Epidermal melanocyte (primary cell): ENCODE results near the gene FBH1.
"Not testable (repeated sequence)": the region's sequence is repeated elsewhere in the genome, so short reads cannot be mapped to it uniquely, and the experiment has no call there.

ENCODE experiments used
- DNase-seq: peaks from one replicate; pipeline ENCODE4 v3.0.0; 2011; ENCODE audit warnings: low spot score; ENCODE audit not compliant: insufficient read length

The FBH1 gene

DNA sequence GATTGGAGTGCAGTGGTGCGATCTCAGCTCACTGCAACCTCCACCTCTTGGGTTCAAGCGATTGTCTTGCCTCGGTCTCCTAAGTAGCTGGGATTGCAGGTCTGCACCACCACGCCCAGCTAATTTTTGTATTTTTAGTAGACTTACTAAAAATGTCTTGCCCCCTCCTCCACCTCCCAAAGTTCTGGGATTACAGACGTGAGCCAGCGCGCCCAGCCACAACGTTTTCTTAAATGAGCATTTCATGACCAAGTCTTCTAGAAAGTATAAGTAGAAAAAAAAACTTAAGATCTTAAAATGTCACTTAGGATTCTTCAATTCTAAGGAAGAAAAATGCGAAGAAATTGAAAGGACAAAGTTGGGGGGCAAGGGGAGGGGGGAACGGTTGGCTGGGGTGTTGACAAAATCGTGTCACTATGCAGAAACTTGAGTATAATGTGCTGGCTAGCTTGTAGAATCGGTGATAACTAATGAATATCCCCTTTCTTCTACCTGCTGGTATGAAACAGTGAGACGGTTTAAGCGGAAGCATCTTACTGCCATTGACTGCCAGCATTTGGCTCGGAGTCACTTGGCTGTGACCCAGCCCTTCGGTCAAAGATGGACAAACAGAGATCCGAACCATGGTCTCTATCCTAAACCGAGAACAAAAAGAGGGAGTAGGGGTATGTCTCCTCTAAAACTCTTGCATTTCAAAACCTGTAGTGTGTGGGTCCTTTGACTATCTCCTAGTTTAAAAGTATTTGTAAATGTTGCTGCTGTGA is 12.7 kb downstream of the FBH1 start:
- no peak for DNase-seq

DNA sequence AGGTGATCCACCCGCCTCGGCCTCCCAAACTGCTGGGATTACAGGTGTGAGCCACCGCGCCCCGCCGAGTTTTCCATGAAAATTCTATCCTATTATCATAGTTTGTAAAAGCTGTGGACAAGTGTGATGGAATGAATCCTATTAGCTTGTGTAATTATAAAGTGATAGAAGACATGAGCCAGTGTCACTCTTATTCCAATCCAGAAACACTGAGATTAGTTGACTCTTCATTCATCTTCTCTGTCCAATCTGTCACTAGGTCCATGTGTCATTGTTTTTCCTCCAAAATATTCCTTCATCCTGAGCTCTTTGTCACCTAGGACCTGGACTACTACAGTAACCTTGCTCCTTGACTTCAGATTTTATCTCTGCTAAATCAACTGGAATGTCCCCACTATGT is 13.5 kb downstream of the FBH1 start:
- DNase-seq, result no peak

DNA sequence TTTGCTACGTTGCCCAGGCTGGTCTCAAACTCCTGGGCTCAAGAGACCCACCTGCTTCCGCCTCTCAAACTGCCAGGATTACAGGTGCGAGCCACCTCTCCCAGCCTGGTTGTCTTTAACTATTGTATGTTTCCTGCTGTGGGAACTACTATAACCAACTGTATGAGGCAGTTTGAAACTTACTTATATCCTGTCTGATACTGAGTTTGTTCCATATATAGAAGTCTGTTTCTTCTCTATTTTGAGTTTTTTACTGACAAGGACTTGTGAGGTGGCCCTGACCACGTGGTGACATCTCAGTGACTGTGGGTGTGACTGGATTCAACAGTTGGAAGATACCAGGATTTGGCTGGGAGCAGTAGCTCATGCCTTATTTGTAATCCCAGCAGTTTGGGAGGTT is 14.2 kb downstream of the FBH1 start:
- no peak for DNase-seq

DNA sequence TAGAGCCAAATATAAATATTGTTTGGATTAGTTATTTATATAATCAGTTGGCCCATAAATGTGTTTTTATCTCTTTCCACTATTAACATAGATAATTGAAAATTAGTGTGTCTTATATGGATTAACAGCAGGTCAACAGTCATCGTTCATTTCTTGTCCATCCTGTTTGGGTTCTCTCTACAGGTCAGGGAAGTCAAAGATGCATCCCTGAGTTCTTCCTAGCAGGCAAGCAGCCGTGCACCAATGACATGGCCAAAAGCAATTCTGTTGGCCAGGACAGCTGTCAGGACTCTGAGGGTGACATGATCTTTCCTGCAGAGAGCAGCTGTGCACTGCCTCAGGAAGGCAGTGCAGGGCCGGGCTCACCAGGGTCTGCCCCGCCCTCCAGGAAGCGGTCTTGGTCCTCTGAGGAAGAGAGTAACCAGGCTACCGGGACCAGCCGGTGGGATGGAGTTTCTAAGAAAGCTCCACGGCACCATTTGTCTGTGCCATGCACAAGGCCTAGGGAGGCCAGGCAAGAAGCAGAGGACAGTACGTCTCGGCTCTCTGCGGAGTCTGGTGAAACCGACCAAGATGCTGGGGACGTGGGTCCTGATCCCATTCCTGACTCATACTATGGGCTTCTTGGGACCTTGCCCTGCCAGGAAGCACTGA is 15.9 kb downstream of the FBH1 start:
- no peak for DNase-seq

DNA sequence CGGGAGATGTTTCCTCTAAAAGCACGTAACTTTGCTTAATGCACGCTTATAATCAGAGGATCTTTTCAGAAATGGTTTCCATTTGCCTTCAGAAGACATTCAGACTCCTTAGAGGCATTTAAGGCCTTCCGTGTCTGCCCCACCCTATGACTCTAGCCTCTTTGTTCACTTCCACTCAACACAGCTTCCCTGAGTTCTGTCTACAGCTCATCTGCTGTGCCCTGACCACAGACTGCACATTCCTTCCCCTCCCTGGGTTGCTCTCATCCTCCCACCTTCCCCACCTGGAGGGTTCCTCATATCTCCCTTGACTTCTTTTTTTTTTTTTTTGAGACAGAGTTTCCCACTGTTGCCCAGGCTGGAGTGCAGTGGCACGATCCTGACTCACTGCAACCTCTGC is 16.6 kb downstream of the FBH1 start:
- no peak for DNase-seq

DNA sequence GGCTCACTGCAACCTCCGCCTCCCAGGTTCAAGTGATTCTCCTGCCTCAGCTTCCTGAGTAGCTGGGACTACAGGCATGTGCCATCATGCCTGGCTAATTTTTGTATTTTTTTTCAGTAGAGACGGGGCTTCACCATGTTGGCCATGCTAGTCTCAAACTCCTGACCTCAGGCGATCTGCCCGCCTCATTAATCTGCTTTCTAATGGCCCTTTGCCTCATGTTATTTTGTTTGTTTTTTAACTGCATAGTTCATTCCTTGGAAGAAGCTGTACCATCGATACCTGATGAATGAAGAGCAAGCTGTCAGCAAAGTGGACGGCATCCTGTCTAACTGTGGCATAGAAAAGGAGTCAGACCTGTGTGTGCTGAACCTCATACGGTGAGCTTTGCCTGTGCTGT is 18.6 kb downstream of the FBH1 start:
- not testable (repeated sequence) for DNase-seq

DNA sequence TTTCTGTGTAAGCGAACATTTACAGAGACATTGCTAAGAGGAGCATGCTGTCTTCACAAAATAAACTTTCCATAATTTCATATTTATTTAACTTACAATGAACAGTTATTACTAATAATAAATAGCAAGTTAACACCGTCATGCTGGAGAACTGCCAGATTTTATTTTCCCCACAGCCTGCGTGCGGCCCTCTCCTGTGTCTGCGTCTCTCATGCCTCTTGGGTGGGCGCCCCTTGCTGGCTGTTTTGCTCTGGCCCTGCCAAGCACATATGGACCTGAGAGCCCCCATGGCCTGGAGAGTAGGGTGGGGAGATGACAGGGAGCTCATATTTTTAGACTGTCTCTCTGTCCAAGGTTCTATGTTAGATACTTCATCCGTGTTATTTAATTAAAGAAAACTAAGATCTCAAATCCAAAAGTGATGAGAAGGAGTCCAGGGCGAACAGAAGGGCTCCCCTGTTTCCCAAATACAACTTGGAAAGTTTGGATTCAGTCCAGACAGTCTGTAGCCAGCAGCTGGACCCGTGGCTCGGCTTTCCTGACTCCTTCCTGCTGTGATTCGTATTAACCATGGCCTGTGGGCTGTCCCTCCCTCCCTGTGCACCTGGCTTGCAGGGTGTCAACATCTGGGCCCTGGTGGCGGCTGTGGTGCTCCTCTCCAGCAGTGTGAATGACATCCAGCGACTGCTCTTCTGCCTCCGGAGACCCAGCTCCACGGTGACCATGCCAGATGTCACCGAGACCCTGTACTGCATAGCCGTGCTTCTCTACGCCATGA is 20.5 kb downstream of the FBH1 start:
- DNase-seq, result no peak

DNA sequence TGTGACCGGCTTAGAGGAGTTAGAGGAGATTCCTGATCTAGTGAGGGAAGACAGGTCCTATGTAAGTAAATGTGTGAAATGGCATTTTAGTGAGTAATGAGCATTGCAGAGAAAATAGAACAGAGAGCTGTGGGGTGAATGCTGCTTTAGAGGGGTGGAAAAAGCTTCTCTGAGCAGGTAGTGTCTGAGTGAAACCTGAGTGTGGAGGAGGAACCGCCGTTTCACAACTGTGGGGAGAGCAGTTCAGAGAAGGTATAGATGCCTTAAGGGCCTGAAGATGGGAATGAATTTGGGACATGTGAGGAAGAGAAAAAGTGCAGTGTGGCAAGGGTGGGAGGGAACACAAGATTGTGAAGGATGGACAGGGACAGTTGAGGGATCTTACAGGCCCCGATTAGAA is 21.6 kb downstream of the FBH1 start:
- DNase-seq, result no peak

DNA sequence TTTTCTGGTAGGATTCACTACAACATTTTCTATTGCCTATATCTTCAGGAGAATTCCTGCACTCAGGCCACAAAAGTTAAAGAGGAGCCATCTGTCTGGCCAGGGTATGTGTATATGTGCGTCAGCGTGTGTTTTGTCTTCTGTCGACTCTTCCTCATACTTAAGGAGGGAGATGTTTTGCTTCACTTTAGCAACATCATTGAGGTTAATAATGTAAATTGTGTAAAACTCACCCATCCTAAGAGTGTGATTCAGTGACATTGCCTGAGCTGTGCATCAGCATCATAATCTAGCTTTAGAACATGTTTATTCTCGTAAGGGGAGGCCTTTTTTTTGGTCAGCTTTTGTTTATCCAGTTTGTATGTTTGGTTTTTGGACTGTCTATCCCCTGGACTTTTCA is 23.7 kb downstream of the FBH1 start:
- DNase-seq, result no peak

DNA sequence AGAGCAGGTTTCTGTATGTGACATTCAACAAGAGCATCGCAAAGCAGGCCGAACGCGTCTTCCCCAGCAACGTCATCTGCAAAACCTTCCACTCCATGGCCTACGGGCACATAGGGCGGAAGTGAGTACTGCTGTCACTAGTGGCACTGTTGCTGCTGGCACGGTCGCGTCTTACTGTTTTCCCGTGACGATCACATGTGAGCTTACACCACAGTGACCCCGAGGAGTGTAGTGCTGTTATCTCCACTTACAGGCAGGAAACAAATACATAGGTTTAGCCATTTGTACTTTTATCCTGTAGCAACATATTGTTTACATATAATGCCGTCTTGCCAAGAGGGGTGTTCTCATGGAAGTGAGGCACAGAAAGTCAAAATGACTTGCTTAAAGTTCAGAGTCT is 25.4 kb downstream of the FBH1 start:
- no peak for DNase-seq

DNA sequence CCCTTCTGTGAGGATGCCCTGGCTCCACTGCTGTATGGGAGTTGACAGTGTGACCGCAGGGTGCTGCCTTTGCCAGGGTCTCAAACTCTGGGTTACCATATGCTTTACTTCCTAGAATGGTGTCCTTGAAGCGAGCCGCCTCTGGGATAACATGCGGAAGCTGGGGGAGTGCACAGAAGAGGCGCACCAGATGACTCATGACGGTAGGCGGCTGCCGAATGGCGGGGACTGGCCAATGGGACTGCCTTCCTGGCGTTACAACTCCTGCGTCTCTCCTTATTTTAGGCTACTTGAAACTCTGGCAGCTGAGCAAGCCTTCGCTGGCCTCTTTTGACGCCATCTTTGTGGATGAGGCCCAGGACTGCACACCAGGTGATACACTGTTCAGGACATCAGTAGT is 27.3 kb downstream of the FBH1 start:
- no peak for DNase-seq

DNA sequence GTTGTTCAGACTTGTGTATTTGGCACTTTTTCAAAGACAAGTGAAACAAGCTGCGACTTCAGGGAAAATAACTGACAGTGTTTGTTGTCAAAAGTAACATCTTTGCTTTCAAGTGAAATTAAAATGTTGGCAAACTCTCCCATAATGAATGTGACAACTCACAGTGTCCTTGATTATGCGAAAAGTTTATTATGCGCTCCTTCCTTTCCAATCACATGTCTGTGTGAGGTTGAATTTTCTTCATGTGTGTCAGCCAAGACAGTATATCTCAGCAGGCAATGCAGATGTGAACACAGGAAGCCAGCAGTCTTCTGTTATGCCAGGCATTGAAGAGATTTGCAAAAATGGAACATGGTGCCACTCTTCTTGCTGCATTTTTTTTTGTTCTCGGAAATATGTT is 28.7 kb downstream of the FBH1 start:
- DNase-seq, result no peak

DNA sequence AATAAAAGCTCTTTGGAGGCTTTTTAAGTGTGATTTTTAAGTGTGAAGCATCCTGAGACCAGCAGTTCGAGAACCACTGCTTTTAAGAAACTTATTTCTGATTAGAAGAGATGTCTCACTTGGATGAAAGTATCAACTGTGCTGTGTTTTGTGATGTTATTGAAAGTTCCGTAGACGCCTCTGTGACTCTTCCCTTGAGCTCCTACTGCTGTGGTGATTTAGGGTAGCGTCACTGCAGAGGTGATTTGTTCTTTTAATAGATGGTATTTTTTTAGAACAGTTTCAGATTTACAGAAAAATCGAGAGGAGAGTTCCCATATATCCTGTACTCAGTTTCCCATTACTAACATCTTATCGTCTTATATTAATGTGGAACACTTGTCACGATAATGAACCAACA is 29.5 kb downstream of the FBH1 start:
- no peak for DNase-seq

DNA sequence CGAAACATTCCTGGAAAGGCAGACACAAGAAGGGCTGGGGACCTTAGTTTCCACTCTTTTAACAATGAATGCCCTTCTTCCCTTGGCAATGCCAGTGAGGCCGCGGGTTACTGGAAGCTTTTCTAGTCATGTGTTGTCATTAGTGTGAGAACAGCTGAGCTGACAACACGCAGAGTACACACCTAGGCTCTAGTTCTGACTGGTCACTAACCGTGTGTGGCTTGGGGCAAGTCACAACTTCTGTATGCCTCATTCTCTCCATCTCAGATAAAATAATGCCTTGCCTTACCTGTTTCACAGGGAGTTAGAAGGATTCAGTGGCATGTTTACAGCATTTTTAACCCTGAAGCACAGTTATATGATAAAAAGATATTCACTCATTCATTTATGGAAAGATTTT is 31.7 kb downstream of the FBH1 start:
- DNase-seq, result no peak

DNA sequence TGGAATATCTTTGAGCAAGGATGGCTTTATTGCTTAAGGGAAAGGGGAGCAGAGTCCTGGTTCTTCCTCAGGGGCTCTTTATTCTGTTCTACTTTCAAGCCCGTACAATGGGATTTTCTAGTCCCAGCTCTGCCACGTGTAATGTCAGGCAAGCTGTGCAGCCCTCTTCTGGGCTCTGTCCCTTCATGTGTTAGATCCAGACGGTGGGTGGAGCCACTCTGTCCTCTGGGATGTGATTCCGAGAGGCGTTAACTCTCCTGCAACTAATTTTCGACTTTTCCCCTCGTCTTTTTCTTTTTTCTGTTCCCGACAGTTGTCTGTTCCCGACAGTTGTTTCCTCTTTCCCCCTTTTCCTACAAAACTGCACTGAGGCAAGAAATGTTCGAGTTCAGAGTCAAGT is 34.8 kb downstream of the FBH1 start:
- DNase-seq, result no peak

DNA sequence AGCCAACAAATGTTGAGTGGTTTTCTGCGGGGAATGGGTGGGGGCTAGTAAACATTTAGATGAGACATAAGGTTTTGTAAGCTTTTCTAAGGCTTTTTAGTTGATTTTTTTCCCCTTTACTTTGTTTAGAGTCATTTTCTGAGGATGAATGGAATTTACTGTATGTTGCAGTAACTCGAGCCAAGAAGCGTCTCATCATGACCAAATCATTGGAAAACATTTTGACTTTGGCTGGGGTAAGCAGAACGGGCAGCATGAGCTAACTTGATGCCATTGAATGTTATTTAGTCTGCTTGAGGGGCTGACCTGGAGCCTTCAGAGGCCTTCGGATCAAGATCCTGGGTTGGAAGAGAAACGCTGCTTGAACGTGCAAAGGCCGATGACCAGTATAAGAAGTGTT is 37.3 kb downstream of the FBH1 start:
- DNase-seq, result no peak

DNA sequence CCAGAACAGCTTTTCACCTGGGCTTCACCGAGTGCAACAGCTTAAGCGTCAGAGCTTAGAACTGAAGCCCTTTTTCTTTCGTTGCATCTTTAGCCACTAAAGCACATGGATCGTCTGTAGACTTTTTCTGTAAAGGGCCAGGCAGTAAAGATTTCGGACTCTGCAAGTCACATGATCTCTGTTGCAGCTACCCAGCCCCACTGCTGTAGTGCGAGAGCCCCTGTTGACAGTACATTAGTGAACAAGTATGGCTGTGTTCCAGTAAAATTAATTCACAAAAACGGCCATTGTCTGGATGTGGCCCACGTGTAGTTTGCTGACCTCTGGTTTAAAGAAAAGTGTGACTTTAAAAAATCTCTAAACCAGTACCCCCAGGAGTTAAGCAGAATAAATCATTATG is 39.4 kb downstream of the FBH1 start:
- peak; percentile 34 for DNase-seq

DNA sequence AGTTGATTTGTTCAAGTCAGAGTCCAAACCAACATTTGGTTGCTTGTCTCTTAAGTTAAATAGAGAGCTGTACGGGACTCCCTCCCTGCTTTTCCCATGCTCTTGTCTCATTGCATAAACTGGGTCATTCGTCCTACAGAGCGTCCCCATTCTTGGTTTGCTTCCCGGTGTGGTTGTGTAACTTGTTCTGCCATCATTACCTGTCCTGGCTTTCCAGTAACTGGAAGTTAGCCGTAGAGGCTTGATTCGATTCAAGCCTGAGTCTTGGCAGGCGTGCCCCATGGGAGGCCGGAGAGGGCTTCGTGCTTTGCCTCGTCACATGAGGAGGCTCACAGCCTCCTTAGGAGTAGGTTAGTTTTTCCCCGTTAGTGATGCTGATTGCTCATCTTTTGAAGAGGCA is 40.2 kb downstream of the FBH1 start:
- DNase-seq, result no peak

DNA sequence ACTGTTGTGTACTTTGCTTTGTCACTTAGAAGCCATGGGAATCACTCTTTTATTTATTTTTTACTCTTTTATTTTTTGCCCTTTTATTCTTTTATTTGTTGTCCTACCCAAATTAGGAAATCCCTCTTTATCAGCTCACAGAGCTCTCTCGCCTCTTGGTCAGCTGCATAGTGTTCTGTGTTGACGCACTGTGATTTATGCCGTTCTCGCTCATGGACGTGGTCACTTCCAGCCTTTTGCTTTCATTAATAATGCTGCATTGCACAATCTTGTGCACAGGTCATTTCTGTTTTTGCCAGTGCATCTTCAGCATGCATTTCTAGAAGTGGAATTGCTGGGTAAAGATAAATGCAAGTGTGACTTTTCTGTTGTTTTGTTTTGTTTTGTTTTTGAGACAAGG is 42.3 kb downstream of the FBH1 start:
- DNase-seq, result no peak

DNA sequence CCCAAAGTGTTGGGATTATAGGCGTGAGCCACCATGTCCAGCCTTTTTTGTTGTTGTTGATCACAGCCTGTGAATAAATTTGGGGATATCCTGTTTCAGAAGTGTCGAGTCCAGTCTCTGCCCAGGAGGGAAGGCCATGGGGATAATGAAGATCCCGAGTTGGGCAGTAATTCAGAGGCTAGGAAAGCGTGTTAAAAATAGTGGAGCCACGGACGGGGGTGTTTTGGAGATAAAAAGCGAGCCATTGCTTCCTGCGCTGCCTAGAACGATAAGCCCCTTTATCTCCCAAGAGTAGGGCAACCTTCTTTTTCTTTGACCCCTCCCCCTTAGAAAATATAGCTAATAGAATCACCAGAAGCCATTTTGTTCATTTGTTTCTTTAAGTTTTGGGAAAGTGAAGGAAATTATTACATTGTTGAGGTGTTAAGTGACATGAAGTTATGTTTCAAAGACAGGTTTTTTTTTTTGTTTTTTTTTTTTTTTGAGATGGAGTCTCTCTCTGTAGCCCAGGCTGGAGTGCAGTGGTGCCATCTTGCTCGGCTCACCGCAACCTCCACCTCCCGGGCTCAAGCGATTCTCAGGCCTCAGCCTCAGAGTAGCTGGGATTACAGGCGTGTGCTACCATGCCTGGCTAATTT is 44.0 kb downstream of the FBH1 start:
- DNase-seq, result no peak

DNA sequence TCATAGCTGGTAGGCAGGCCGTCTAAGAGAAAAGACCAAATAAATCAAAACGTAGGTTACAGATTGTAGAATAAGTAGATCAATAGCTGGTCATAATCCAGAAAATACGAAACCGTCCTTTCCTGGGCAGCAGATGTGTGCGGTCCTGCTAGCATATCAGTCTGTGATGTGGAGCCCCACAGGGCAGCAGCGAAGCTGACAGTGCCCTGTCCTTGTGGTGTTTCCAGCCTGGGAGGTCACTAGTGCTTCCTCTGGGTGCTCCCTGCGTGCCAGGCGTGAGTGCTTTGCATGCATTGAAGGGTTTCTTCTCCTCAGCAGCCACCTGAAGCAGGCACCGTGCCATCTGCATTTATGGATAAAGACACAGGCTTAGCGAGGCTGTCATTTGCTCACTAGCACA is 45.6 kb downstream of the FBH1 start:
- DNase-seq, result no peak

DNA sequence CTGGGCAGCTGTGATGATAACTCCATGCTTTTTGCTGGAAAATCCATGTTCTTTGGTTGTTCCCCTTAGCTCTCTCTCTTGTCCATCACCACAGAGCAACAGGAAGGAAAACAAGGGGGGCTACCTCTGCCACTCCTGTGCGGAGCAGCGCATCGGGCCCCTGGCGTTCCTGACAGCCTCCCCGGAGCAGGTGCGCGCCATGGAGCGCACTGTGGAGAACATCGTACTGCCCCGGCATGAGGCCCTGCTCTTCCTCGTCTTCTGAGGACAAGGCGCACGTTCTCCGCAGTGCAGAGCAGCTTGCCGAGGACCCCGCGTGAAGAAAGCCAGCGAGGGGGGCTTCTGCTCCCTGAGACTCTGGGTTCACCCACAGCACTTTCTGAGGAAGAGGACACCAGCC is 47.0 kb downstream of the FBH1 start:
- no peak for DNase-seq
